Stimulated activated CD4-positive, alpha-beta T cell treated with anti-CD3 and anti-CD28 coated beads, Interleukin-1b, Interleukin-23, amount 100 ng/mL, for 4 hours (primary cell): ENCODE data around the gene DHRS7.
"Not testable (repeated sequence)": the region's sequence is repeated elsewhere in the genome, so short reads cannot be mapped to it uniquely, and the experiment has no call there.

Experiments
- DNase-seq, 2 donors: peaks; one replicate each; pipeline ENCODE4 v3.0.0-alpha.2; 2020; ENCODE audit warnings: low read depth in 2 of 2

The DHRS7 gene

GRCh38 chr14:60134702-60135101 lies 30.5 kb downstream of the DHRS7 start:
- DNase-seq: no peak

GRCh38 chr14:60133487-60133886 lies 31.7 kb downstream of the DHRS7 start:
- DNase-seq: no peak

- no peak for DNase-seq
These were observed 39.3 kb downstream of the DHRS7 start for GRCh38 chr14:60125918-60126317.

GRCh38 chr14:60116181-60116580 lies 49.0 kb downstream of the DHRS7 start:
- no peak for DNase-seq

GRCh38 chr14:60114881-60115280 lies 50.3 kb downstream of the DHRS7 start:
- DNase-seq: no peak

- no peak for DNase-seq
These were observed 53.5 kb downstream of the DHRS7 start for GRCh38 chr14:60111732-60112131.

GRCh38 chr14:60107477-60107876 lies 57.7 kb downstream of the DHRS7 start:
- no peak for DNase-seq

GRCh38 chr14:60106339-60106738 lies 58.9 kb downstream of the DHRS7 start:
- no peak for DNase-seq

GRCh38 chr14:60102389-60102788 lies 62.8 kb downstream of the DHRS7 start:
- DNase-seq: no peak

- DNase-seq: no peak
These were observed 63.4 kb downstream of the DHRS7 start for GRCh38 chr14:60101786-60102185.

GRCh38 chr14:60099855-60100254 lies 65.3 kb downstream of the DHRS7 start:
- DNase-seq: not testable (repeated sequence)

- no peak for DNase-seq
These were observed 67.2 kb downstream of the DHRS7 start for GRCh38 chr14:60097974-60098373.

GRCh38 chr14:60095781-60096450 lies 69.3 kb downstream of the DHRS7 start:
- DNase-seq: no peak

GRCh38 chr14:60095231-60095630 lies 70.0 kb downstream of the DHRS7 start:
- DNase-seq: no peak

- no peak for DNase-seq
These were observed 70.8 kb downstream of the DHRS7 start for GRCh38 chr14:60094306-60094897.
